ENCODE measurements around the gene VPS35. TPM values are rescaled to one million over a fixed set of nuclear protein-coding genes. Genes with fewer than 3 reads are reported as not detected.

The VPS35 gene
- polyA plus RNA-seq, 1 experiment: 26.4 TPM

- no peak for DNase-seq (ENCODE audit: low read depth)
- Histone ChIP-seq H3K27me3 (ENCODE audit: control insufficient read depth, insufficient read depth, low read length) (no peaks in the 10 kb centered on the region), H3K36me3 (ENCODE audit: control insufficient read depth, insufficient read depth, low read length) (no peaks in the 10 kb centered on the region), H3K4me3 (ENCODE audit: low read depth, low read length) (no peak overlapping the region)
- ChIA-PET CTCF (interaction anchor here (1.3 kb wide), 1 partner anchor 9 kb away, joined by 4 read pairs; no protein-coding TSS in a partner anchor), POLR2A (no interaction called here)
- no peak for TF ChIP-seq CTCF (IDR thresholded peaks at IDR 0.05; ENCODE audit: insufficient read depth, low read depth, low read length)
These were observed 39.8 kb upstream of the VPS35 start for GRCh38 chr16:46728806-46729205.

DNA sequence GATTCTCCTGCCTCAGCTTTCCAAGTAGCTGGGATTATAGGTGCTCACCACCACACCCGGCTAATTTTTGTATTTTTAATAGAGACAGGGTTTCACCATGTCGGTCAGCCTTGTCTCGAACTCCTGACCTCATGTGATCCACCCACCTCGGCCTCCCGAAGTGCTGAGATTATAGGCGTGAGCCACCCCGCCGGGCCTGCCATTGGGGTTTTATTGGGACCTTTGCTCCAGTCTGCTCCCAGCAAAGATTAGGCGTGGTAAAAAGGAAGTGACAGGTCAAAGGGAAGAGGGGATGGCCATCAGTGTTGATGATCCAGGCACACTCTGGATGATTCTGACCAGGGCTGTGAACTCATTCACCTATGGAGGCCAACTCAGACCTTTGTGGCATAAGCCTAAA lies 38.7 kb upstream of the VPS35 start:
- TF ChIP-seq CTCF (IDR thresholded peaks at IDR 0.05; ENCODE audit: insufficient read depth, low read depth, low read length): no peak
- ChIA-PET CTCF (no interaction called here), POLR2A (no interaction called here)
- no peaks in the 10 kb centered on the region for H3K27me3 ChIP-seq (ENCODE audit: control insufficient read depth, insufficient read depth, low read length)
- DNase-seq (ENCODE audit: low read depth): no peak
- no peak overlapping the region for H3K4me3 ChIP-seq (ENCODE audit: low read depth, low read length)
- H3K36me3 ChIP-seq (ENCODE audit: control insufficient read depth, insufficient read depth, low read length): no peaks in the 10 kb centered on the region

DNA sequence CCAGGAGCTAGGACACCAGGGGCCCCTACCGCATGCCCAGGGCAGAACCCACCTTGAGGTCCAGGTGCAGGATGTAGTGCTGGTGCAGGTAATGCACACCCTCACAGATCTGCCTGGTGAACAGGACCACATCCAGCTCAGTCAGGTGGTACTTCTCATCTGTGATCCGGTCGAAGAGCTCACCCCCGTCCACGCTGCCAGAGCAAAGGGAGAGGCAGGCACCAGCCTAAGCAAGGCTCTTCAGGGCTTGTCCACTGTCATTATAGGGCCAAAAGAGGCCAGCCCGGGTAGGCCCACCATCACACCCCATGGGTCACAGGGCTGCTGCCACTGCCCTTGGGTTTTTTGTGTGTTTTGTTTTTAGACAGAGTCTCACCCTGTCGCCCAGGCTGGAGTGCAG lies 38.2 kb upstream of the VPS35 start:
- H3K36me3 ChIP-seq (ENCODE audit: control insufficient read depth, insufficient read depth, low read length): no peaks in the 10 kb centered on the region
- CTCF ChIA-PET: no interaction called here
- POLR2A ChIA-PET: no interaction called here
- TF ChIP-seq CTCF (IDR thresholded peaks at IDR 0.05; ENCODE audit: insufficient read depth, low read depth, low read length): no peak
- H3K27me3 ChIP-seq (ENCODE audit: control insufficient read depth, insufficient read depth, low read length): no peaks in the 10 kb centered on the region
- H3K4me3 ChIP-seq (ENCODE audit: low read depth, low read length): no peak overlapping the region
- DNase-seq (ENCODE audit: low read depth): no peak

- no peaks in the 10 kb centered on the region for H3K27me3 ChIP-seq (ENCODE audit: control insufficient read depth, insufficient read depth, low read length)
- CTCF ChIA-PET: interaction anchor here (0.8 to 1.0 kb wide), 2 partner anchors 14 to 20 kb away, joined by 3 to 5 read pairs; no protein-coding TSS in a partner anchor
- TF ChIP-seq CTCF (IDR thresholded peaks at IDR 0.05; ENCODE audit: insufficient read depth, low read depth, low read length): no peak
- no peaks in the 10 kb centered on the region for H3K36me3 ChIP-seq (ENCODE audit: control insufficient read depth, insufficient read depth, low read length)
- no peak for DNase-seq (ENCODE audit: low read depth)
- POLR2A ChIA-PET: interaction anchor here (0.6 kb wide), 1 partner anchor 37 kb away, joined by 3 read pairs; no protein-coding TSS in a partner anchor
- no peak overlapping the region for H3K4me3 ChIP-seq (ENCODE audit: low read depth, low read length)
These were observed 32.9 kb upstream of the VPS35 start for GRCh38 chr16:46721885-46722284.

- no peaks in the 10 kb centered on the region for H3K36me3 ChIP-seq (ENCODE audit: control insufficient read depth, insufficient read depth, low read length)
- ChIA-PET POLR2A (no interaction called here), CTCF (interaction anchor here (1.2 kb wide), 1 partner anchor 9 kb away, joined by 3 read pairs; no protein-coding TSS in a partner anchor)
- no peak overlapping the region for H3K4me3 ChIP-seq (ENCODE audit: low read depth, low read length)
- TF ChIP-seq CTCF (IDR thresholded peaks at IDR 0.05; ENCODE audit: insufficient read depth, low read depth, low read length): no peak
- no peaks in the 10 kb centered on the region for H3K27me3 ChIP-seq (ENCODE audit: control insufficient read depth, insufficient read depth, low read length)
- no peak for DNase-seq (ENCODE audit: low read depth)
These were observed 31.6 kb upstream of the VPS35 start for GRCh38 chr16:46720619-46721018.

All from BJ (cell line).